Cardiac muscle cell (in vitro differentiated cells and primary cell): ENCODE results near the gene CD74. TPM values are rescaled to one million over a fixed set of nuclear protein-coding genes. Genes with fewer than 3 reads are reported as not detected.
A peak's percentile ranks its signal among the peaks of the same experiment; 100 is the strongest.

Source experiments
- DNase-seq, 2 donors: peaks; one replicate each; pipeline versions ENCODE4 v3.0.0 to v3.0.0-alpha.2; 2010 to 2017; ENCODE audit warnings: low read depth in 1 of 2, low spot score in 1 of 2
- H3K27ac ChIP-seq: fragments of 200-600 bp; sonication (generic); 2 replicates; pipeline ENCODE4 v1.5.1; 2016
- H3K27me3 ChIP-seq: fragments of 200-600 bp; sonication (generic); 2 replicates; pipeline ENCODE4 v1.6.0; 2016; ENCODE audit warnings: control low read depth
- H3K36me3 ChIP-seq: fragments of 200-600 bp; sonication (generic); 2 replicates; pipeline ENCODE4 v1.5.1; 2016; ENCODE audit warnings: control low read depth
- H3K4me1 ChIP-seq: fragments of 200-600 bp; sonication (generic); 2 replicates; pipeline ENCODE4 v1.8.1; 2017; ENCODE audit warnings: low read depth, mild to moderate bottlenecking, mixed run types
- H3K4me3 ChIP-seq: fragments of 200-600 bp; sonication (generic); 2 replicates; pipeline ENCODE4 v1.5.1; 2016; ENCODE audit warnings: mild to moderate bottlenecking
- H3K9me3 ChIP-seq: fragments of 200-600 bp; sonication (generic); 2 replicates; pipeline ENCODE4 v1.5.1; 2017; ENCODE audit warnings: low read depth, mild to moderate bottlenecking, control low read depth
- CTCF ChIP-seq: IDR thresholded peaks from 2 replicates; pipeline ENCODE4 v1.5.1; 2012; ENCODE audit warnings: low read depth, mild to moderate bottlenecking, low read length
- polyA plus RNA-seq: library from polyadenylated mRNA; unstranded; fragments of >200 nt; fragmentation: Nextera tagmentation; extraction: Ambion mirVana; gene quantifications from 2 replicates; pipeline ENCODE4 v1.2.1, GENCODE V29; 2016
- total RNA-seq: library from RNA; depleted of rRNA; stranded (reverse); fragments of >200 nt; gene quantifications from 2 replicates; pipeline ENCODE4 v1.2.3, GENCODE V29; 2016

The CD74 gene
- total and polyA plus RNA-seq, 2 experiments from 2014 or later, result 11.7 to 16.3 TPM

GRCh38 chr5:150401076-150401375, 11.7 kb downstream of the CD74 start:
- peaks cover 12% of the 10 kb centered on the region for H3K4me1 ChIP-seq
- H3K27ac ChIP-seq, result peak overlapping the region; percentile 50
- H3K9me3 ChIP-seq, result no peaks in the 10 kb centered on the region
- DNase-seq, result no peak
- H3K27me3 ChIP-seq, result no peaks in the 10 kb centered on the region
- no peak for TF ChIP-seq CTCF
- H3K36me3 ChIP-seq, result peaks cover 7% of the 10 kb centered on the region
- no peak overlapping the region for H3K4me3 ChIP-seq

DNA sequence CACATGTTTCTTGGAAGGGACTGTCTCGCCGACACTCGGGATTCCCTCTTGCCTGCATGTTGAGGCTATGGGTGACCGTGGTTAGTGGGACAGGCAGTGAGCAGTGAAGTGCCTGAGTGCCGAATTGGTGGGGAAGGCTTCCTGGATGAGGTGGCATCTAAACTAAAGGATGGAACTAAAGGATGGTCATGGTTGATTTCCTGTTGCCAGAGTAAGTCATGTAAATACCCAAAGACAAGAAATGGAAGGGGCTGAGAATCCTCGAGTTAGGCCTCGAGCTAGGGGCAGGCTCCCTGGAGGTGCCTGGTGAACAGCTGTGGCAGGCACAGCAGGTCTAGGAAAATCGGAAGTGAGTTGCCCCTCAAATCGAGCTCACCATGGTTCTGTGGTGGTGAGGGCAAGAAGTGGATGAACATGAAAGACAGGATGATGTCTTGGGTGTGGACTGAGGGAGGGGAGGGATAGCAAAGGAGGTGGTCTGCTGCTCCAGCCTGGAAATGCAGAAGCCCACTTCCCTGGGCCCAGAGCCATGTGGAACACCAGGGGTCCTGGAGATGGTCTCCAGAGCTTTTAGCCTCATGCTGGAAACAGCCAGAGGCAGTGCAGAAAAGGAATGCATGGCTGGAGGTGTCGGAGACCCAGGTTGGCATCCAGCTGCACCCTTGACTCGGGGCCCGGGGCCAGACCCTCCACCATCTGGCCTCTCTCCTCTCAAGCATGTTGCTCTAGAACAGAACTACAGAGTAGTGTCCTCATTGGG, 12.2 kb downstream of the CD74 start:
- H3K27ac ChIP-seq, result peak overlapping the region; percentile 50
- H3K27me3 ChIP-seq, result no peaks in the 10 kb centered on the region
- H3K4me3 ChIP-seq, result no peak overlapping the region
- H3K9me3 ChIP-seq, result no peaks in the 10 kb centered on the region
- TF ChIP-seq CTCF, result no peak
- H3K36me3 ChIP-seq, result peaks cover 7% of the 10 kb centered on the region
- DNase-seq, result no peak
- H3K4me1 ChIP-seq, result peaks cover 12% of the 10 kb centered on the region

- no peak overlapping the region for H3K4me3 ChIP-seq
- no peak for TF ChIP-seq CTCF
- no peaks in the 10 kb centered on the region for H3K27me3 ChIP-seq
- H3K9me3 ChIP-seq, result no peaks in the 10 kb centered on the region
- H3K4me1 ChIP-seq, result peaks cover 12% of the 10 kb centered on the region
- peak in 1 of 2 donors; percentile 18 for DNase-seq
- no peak overlapping the region for H3K27ac ChIP-seq
- H3K36me3 ChIP-seq, result peaks cover 7% of the 10 kb centered on the region
Observed at GRCh38 chr5:150399524-150400211, 13.0 kb downstream of the CD74 start.

GRCh38 chr5:150398722-150399523, 13.8 kb downstream of the CD74 start:
- Histone ChIP-seq H3K27me3 (no peaks in the 10 kb centered on the region), H3K36me3 (peaks cover 12% of the 10 kb centered on the region)

More at GRCh38 chr5:150398722-150399523, 13.8 kb downstream of the CD74 start:
- Histone ChIP-seq H3K9me3 (no peaks in the 10 kb centered on the region), H3K27ac (no peak overlapping the region), H3K4me3 (no peak overlapping the region), H3K4me1 (peaks cover 12% of the 10 kb centered on the region)
- TF ChIP-seq CTCF, result peak; percentile 21
- no peak for DNase-seq
